ENCODE results near the gene ANKRD18A. TPM values are rescaled to one million over a fixed set of nuclear protein-coding genes. Genes with fewer than 3 reads are reported as not detected.

Gene ANKRD18A
- total and polyA plus RNA-seq, 12 donors = 0.22 to 5.5 (median 2.8) TPM

- no peaks in the 10 kb centered on the region for H3K9me3 ChIP-seq
- 72 to 76% methylated on average over 2 of the region's 2 CpGs for WGBS, 2 donors
- no peaks in the 10 kb centered on the region for H3K4me1 ChIP-seq
- peaks cover 0 to 34% (median 4%) of the 10 kb centered on the region in 7 donors for H3K27me3 ChIP-seq
- H3K27ac ChIP-seq = no peak overlapping the region
- no peak overlapping the region for H3K4me3 ChIP-seq
- TF ChIP-seq CTCF (IDR thresholded peaks at IDR 0.05) = no peak
- no peaks in the 10 kb centered on the region for H3K36me3 ChIP-seq
- DNase-seq (no peak), ATAC-seq (no peak)
- intact Hi-C loops (cut with DNase I) = no loop called here
Observed at GRCh38 chr9:38521762-38522161, 98.6 kb downstream of the ANKRD18A start.

Other genes with a start within 250 kb of the ANKRD18A start
- 10 to 100 TPM; 12.1 to 30.2 (median 18.9) TPM for gene ALDH1B1, start 227.9 kb downstream of the ANKRD18A start, total RNA-seq
- 10 to 100 TPM in 1 of 2 donors, 1 to 10 TPM in 1; 4.0 to 15.7 TPM for gene ALDH1B1, start 227.9 kb downstream of the ANKRD18A start, polyA plus RNA-seq
- not detected for gene IGFBPL1, start 196.1 kb downstream of the ANKRD18A start, total RNA-seq
- gene IGFBPL1, start 196.1 kb downstream of the ANKRD18A start, polyA plus RNA-seq = not detected
- not detected for gene FAM240B, start 99.5 kb upstream of the ANKRD18A start, total RNA-seq
- not detected for gene FAM240B, start 99.5 kb upstream of the ANKRD18A start, polyA plus RNA-seq